Smooth muscle cell (in vitro differentiated cells): ENCODE results near the gene BTBD19. TPM values are rescaled to one million over a fixed set of nuclear protein-coding genes. Genes with fewer than 3 reads are reported as not detected.

Source experiments
- DNase-seq: peaks from one replicate; lab custom pipeline; 2025; ENCODE audit not compliant: unreplicated experiment; lab: John Stamatoyannopoulos, UW
- H2AFZ ChIP-seq: fragments of 200-600 bp; sonication (generic); 2 replicates; pipeline ENCODE4 v1.6.0; 2016; ENCODE audit warnings: antibody characterized with exemption, low read depth, mild to moderate bottlenecking
- H3F3A ChIP-seq: fragments of 200-600 bp; sonication (generic); 2 replicates; pipeline ENCODE4 v1.6.0; 2017; ENCODE audit warnings: antibody characterized with exemption, low read depth
- H3K27ac ChIP-seq: fragments of 200-600 bp; sonication (generic); 2 replicates; pipeline ENCODE4 v1.5.1; 2016; ENCODE audit warnings: low read depth, mild to moderate bottlenecking
- H3K27me3 ChIP-seq: fragments of 200-600 bp; sonication (generic); 2 replicates; pipeline ENCODE4 v1.6.1; 2016; ENCODE audit warnings: low read depth, mild to moderate bottlenecking
- H3K36me3 ChIP-seq: fragments of 200-600 bp; sonication (generic); 2 replicates; pipeline ENCODE4 v1.5.1; 2016; ENCODE audit warnings: low read depth
- H3K4me1 ChIP-seq: fragments of 200-600 bp; sonication (generic); 2 replicates; pipeline ENCODE4 v1.5.1; 2016; ENCODE audit warnings: low read depth
- H3K4me2 ChIP-seq: fragments of 200-600 bp; sonication (generic); 2 replicates; pipeline ENCODE4 v1.6.0; 2016; ENCODE audit warnings: mild to moderate bottlenecking
- H3K4me3 ChIP-seq: fragments of 200-600 bp; sonication (generic); 2 replicates; pipeline ENCODE4 v1.5.1; 2016; ENCODE audit warnings: mild to moderate bottlenecking
- H3K79me2 ChIP-seq: fragments of 200-600 bp; sonication (generic); 2 replicates; pipeline ENCODE4 v1.6.0; 2016; ENCODE audit warnings: low read depth, mild to moderate bottlenecking
- H3K9ac ChIP-seq: fragments of 200-600 bp; sonication (generic); 2 replicates; pipeline ENCODE4 v1.6.0; 2016; ENCODE audit warnings: low read depth
- H3K9me3 ChIP-seq: fragments of 200-600 bp; sonication (generic); replicated peaks from 2 replicates; pipeline ENCODE4 v1.5.1; 2016; ENCODE audit warnings: low read depth
- H4K20me1 ChIP-seq: fragments of 200-600 bp; sonication (generic); 2 replicates; pipeline ENCODE4 v1.6.0; 2016; ENCODE audit warnings: low read depth
- WGBS: methylation state at CpG from one replicate; pipeline ENCODE4 v1.1.7; 2016; ENCODE audit warnings: low lambda C conversion rate; 5-methylcytosine and 5-hydroxymethylcytosine counted together
- polyA plus RNA-seq: library from polyadenylated mRNA; unstranded; fragments of >200 nt; fragmentation: Nextera tagmentation; extraction: Ambion mirVana; gene quantifications from 2 replicates; pipeline ENCODE4 v1.2.1, GENCODE V29; 2016
- total RNA-seq: library from RNA; depleted of rRNA; stranded (reverse); fragments of >200 nt; gene quantifications from 2 replicates; pipeline ENCODE4 v1.2.3, GENCODE V29; 2014
- TF ChIP-seq, protein P1 (sequence below): fragments of 200-600 bp; sonication (generic); IDR thresholded peaks from 2 replicates; pipeline ENCODE4 v1.5.1; 2017; ENCODE audit warnings: borderline replicate concordance, mild to moderate bottlenecking, antibody characterized with exemption; ENCODE audit not compliant: insufficient read depth, poor library complexity, severe bottlenecking

The BTBD19 gene
- total and polyA plus RNA-seq, 2 experiments from 2014 or later: 11.0 to 11.9 TPM

DNA sequence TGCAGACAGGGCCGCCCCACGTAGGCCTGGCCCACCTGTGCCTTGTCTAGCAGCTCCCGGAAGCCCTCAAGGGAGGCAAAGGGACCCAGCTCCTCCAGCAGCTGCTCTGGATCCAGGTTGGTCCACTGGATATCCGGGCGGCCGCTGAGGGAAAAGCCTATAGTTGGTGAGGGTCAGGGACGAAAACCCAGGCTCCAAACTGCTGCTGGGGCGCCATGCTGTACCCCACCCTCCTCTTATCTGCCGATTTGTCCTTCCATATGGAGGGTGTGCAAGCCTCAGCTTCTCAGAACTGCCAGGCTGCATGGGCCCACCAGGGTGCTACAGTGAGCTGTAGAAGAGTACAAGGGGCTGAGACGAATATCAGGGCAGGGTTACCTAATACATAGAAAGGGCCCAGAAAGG is 22.6 kb downstream of the BTBD19 start:
- Histone ChIP-seq H3F3A (no peaks in the 10 kb centered on the region), H3K4me2 (no peak overlapping the region), H3K27me3 (no peaks in the 10 kb centered on the region), H3K9ac (no peak overlapping the region), H3K79me2 (no peaks in the 10 kb centered on the region), H4K20me1 (no peaks in the 10 kb centered on the region), H2AFZ (no peak overlapping the region), H3K4me1 (no peaks in the 10 kb centered on the region), H3K9me3 (no peaks in the 10 kb centered on the region), H3K27ac (no peak overlapping the region), H3K36me3 (no peaks in the 10 kb centered on the region), H3K4me3 (no peak overlapping the region)
- no peak for DNase-seq
- TF ChIP-seq, protein P1, sequence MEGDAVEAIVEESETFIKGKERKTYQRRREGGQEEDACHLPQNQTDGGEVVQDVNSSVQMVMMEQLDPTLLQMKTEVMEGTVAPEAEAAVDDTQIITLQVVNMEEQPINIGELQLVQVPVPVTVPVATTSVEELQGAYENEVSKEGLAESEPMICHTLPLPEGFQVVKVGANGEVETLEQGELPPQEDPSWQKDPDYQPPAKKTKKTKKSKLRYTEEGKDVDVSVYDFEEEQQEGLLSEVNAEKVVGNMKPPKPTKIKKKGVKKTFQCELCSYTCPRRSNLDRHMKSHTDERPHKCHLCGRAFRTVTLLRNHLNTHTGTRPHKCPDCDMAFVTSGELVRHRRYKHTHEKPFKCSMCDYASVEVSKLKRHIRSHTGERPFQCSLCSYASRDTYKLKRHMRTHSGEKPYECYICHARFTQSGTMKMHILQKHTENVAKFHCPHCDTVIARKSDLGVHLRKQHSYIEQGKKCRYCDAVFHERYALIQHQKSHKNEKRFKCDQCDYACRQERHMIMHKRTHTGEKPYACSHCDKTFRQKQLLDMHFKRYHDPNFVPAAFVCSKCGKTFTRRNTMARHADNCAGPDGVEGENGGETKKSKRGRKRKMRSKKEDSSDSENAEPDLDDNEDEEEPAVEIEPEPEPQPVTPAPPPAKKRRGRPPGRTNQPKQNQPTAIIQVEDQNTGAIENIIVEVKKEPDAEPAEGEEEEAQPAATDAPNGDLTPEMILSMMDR: no peak
- 94% methylated on average over 10 of the region's 10 CpGs for WGBS

DNA sequence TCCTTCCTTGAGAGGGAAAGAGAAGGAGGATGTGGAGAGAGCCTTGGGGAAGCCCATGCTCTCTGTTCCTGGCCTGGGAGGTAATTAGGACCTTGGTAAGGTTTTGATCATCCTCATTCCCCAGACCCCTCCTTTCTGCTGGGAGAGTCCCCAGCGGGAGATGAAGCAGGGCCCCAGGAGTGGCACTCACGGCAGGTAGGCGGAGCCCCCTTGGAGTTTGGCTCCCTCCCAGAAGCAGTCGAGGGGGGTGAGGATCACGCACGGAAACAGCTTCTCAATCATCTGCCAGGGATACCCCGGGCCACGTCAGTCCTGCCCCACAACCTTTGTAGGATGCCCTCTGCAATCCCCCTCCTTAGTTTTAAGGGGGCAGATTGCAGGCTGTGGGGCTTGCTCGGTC is 23.2 kb downstream of the BTBD19 start:
- H3K36me3 ChIP-seq: no peaks in the 10 kb centered on the region
- H3K9me3 ChIP-seq: no peaks in the 10 kb centered on the region
- WGBS: 79% methylated on average over 9 of the region's 9 CpGs
- H3K4me2 ChIP-seq: no peak overlapping the region
- no peaks in the 10 kb centered on the region for H3K79me2 ChIP-seq
- H3K4me3 ChIP-seq: no peak overlapping the region
- no peaks in the 10 kb centered on the region for H3F3A ChIP-seq
- H3K27ac ChIP-seq: no peak overlapping the region
- H2AFZ ChIP-seq: no peak overlapping the region
- H3K4me1 ChIP-seq: no peaks in the 10 kb centered on the region
- no peak overlapping the region for H3K9ac ChIP-seq
- no peaks in the 10 kb centered on the region for H3K27me3 ChIP-seq
- H4K20me1 ChIP-seq: no peaks in the 10 kb centered on the region
- no peak for DNase-seq
- TF ChIP-seq, protein P1: no peak

DNA sequence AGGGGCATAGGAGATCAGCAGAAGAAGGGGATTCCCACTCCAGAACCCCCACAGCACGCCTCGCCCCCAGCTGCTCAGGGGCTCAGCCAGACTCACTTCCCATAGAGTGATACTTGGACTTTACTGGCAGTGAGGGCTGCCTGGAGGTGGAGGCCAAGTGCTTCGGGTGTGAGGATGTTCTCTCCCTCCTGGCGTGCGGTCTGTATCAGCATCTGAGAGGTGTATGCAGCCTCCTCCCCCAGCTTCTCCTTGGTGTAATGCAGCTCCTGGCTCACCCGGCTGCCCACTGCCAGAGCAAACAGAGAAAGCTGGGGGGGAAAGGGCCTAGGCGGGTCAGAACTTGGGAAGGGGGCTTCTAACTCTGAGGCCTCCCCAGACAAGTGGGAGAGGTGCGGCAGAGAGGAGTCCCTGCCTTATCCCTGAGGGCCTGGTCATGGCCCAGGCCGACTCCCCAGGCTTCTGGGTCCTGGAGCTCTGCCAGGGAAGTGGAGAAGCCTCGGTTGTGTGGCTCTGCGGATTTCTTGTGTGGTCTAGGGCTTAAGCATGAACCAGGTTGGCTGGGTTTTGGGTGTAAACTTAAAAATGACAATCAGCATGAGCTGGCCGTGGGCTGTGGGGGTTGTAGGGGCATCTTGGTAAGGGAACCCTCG is 23.9 kb downstream of the BTBD19 start:
- H3K36me3 ChIP-seq: no peaks in the 10 kb centered on the region
- TF ChIP-seq, protein P1: no peak
- no peak overlapping the region for H3K9ac ChIP-seq

DNA sequence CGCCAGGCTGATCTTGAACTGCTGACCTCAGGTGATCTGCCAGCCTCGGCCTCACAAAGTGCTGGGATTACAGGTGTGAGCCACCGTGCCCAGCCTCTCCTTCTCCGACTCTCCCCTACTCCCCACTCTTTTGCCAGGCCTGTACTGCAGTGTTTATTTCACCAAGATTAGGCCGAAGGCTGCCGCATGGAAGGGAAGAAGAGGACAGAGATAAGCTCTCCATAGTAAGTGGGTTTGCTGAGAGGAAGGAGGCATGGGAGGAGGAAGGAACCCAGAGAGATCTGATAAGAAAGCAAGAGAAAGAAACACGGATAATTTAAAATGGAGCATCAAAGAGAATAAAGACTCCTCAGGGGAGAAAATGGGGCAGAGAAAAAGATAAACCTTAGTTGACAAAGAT is 26.0 kb downstream of the BTBD19 start:
- H3K4me2 ChIP-seq: no peak overlapping the region
- no peak overlapping the region for H3K27ac ChIP-seq
- no peak overlapping the region for H3K4me3 ChIP-seq
- no peak overlapping the region for H3K9ac ChIP-seq
- H3K79me2 ChIP-seq: no peaks in the 10 kb centered on the region
- WGBS: 64% methylated on average over 7 of the region's 7 CpGs
- H3K36me3 ChIP-seq: no peaks in the 10 kb centered on the region
- H3K9me3 ChIP-seq: no peaks in the 10 kb centered on the region
- no peak overlapping the region for H2AFZ ChIP-seq
- no peaks in the 10 kb centered on the region for H3K4me1 ChIP-seq
- no peaks in the 10 kb centered on the region for H3K27me3 ChIP-seq
- DNase-seq: no peak
- TF ChIP-seq, protein P1: no peak
- H3F3A ChIP-seq: no peaks in the 10 kb centered on the region
- no peaks in the 10 kb centered on the region for H4K20me1 ChIP-seq

More for the DNA sequence above, 23.9 kb downstream of the BTBD19 start:
- no peak for DNase-seq
- Histone ChIP-seq H3K4me2 (no peak overlapping the region), H3K27ac (no peak overlapping the region), H3K9me3 (no peaks in the 10 kb centered on the region), H4K20me1 (no peaks in the 10 kb centered on the region), H3K79me2 (no peaks in the 10 kb centered on the region), H3K27me3 (no peaks in the 10 kb centered on the region), H3F3A (no peaks in the 10 kb centered on the region), H2AFZ (no peak overlapping the region), H3K4me1 (no peaks in the 10 kb centered on the region), H3K4me3 (no peak overlapping the region)
- WGBS: 86% methylated on average over 13 of the region's 13 CpGs
